NCI-H2029 treated with DMSO at 0.1 percent for 48 hours (cell line): ENCODE data around the gene CKS1B.
A peak's percentile ranks its signal among the peaks of the same experiment; 100 is the strongest.

Experiments
- DNase-seq: peaks from one replicate; lab custom pipeline; 2025; lab: John Stamatoyannopoulos, UW

Gene CKS1B

DNA sequence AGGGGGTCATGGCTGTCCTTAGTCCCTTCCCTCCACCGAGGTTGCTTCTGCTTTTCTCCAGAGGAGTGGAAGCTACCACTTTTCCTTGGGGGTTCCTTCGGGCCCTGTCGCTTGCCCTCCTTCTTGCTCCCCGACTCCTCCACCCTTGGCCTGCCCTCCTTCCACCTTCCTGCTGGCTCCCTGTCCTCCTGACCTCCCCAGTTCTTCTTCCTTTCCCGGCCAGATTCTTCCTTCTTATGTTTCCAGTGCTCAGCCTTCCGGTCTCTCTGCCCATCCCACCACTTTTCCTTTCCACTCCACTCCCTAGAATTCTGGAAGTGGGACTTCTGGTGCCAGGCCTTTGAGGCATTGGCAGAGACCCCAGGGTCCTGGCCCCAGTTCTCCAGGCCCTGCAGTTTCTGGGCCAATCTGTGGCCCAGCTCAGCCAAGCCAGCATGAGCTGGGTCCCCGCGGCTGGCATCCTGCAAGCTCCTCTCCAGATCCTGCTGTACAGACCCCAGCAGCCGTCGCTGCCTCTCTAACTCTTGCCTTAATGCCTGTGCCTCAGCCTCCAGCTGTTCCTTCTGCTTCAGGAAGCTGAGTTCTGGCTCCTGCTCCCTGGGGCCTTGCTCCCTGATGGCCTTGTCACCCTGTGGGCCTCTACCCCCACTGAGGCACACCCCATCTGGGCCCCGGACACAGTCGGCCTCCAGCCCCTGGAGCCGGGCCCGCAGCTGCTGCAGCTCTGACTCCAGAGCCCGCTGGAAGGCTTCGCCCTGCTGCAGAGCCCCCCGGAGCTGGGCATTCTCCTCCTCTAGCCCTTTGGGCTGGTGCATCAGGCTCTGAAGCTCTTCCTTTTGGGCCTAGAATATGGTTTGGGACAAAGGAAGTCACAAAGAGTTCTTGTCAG, 28.3 kb upstream of the CKS1B start:
- no peak for DNase-seq

DNA sequence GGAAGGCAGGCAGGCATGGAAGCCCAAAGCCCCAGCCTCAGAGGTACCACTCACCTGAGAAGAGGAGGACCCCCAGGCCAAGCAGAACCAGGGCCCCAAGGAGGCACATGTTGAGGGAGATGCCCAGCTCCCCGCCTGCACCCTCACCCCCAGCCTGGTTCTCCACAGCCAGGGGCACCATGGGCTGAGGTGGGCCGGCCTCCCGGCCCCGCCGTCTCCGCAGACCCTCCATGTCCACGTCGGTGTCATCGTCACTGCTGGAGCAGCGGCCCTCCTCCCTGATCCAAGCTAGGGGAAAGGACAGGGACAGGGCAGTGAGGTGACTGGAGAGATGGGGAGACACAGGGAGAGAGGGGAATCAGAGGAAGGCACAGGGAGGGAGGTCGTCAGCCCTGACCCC, 26.4 kb upstream of the CKS1B start:
- DNase-seq, result no peak

- no peak for DNase-seq
Measured at GRCh38 chr1:154951901-154952657, 22.4 kb upstream of the CKS1B start.

DNA sequence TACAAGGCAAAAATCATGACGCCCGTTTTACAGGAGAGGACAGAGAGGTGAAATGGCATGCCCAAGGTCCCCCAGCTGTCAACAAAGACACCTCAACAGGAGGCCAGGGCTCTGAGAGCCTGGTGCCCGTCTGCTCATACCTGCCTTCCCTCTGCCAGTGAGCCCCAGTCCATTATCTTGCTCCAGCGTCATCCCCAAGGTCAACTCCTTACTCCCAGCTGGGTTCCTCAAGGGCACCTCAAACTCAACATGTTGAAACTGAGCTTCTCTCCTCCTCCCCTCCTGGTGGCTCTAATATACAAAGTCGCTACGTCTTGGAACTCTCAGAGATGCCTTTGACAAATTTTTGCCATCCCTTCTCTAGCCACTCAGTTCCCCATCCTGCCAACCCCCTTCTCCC, 21.8 kb upstream of the CKS1B start:
- DNase-seq, result no peak

DNA sequence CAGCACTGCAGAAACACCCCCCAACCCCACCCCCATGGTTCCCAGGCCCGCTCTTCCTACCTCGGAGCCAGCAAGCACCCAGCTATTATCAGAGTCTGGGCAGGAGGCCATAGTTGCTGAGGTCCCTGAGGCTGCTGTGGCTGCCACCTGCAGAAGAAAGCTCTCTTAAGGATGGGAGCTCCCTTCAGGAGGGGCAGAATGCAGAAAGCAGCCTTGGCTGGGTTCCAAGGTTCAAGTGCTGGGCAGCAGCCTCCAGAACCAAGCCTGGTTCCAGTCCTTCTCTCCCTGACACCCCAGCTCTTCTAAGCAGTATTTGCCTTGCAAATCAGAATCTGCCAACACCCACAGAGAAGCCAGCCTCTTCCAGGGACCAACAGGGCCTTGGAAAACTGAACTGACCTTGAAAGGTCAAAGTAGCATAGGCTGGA, 20.9 kb upstream of the CKS1B start:
- DNase-seq, result no peak

- DNase-seq, result no peak
Measured at GRCh38 chr1:154954541-154954940, 19.9 kb upstream of the CKS1B start.

GRCh38 chr1:154955039-154955717, 19.3 kb upstream of the CKS1B start:
- DNase-seq, result peak; percentile 23

DNA sequence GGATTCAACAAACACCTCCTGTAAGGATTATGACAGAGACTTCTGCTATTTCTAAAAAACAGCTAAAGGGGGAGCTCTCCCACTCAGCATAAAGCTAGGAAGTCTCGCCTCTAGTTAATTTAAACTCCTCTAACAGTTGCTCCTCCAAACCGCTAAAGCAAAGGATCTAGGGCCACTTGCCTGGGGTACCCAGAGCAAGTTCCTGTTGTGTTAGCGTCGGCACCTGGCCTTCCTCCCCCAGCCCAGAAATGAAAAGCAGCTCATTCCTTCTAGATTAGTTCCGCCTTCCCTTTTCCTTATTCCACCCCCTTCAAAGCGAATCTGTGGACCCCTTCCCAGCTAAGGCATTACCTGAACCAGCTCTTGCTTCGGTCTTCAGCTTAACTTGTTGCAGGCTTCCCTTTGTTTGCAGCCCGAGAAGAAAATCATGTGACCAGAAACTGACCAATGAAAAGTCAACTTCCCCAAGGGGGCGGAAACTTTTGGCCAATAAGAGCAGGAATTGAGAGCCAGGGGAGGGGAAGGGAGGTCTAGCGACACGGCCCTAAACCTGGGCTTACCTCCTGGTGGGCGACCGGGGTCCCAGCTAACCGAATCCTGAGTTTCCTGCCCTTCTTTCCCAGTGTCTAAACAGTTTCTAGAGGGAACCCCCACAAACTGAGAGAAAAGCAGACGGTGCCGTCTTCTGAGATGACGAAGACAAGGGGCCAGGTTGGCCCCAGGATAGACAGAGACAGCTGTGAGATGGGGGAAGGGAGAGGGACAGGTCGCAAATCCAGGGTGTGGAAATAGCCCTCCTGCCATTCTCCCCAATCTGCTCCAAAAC, 18.6 kb upstream of the CKS1B start, which contains the start of gene PBXIP1:
Gene PBXIP1, minus strand, starts transcription at position 382 of the 826 bp plus-strand sequence. CDS start 2,378 bp downstream, outside the sequence.
- peak; percentile 65 for DNase-seq

GRCh38 chr1:154956544-154956941, 17.9 kb upstream of the CKS1B start:
- DNase-seq, result no peak

GRCh38 chr1:154957091-154957657, 17.3 kb upstream of the CKS1B start:
- no peak for DNase-seq

- DNase-seq, result no peak
Measured at GRCh38 chr1:154958036-154958435, 16.4 kb upstream of the CKS1B start.

- DNase-seq, result no peak
Measured at GRCh38 chr1:154958681-154959425, 15.6 kb upstream of the CKS1B start.

GRCh38 chr1:154959426-154959780, 15.1 kb upstream of the CKS1B start:
- DNase-seq, result no peak

DNA sequence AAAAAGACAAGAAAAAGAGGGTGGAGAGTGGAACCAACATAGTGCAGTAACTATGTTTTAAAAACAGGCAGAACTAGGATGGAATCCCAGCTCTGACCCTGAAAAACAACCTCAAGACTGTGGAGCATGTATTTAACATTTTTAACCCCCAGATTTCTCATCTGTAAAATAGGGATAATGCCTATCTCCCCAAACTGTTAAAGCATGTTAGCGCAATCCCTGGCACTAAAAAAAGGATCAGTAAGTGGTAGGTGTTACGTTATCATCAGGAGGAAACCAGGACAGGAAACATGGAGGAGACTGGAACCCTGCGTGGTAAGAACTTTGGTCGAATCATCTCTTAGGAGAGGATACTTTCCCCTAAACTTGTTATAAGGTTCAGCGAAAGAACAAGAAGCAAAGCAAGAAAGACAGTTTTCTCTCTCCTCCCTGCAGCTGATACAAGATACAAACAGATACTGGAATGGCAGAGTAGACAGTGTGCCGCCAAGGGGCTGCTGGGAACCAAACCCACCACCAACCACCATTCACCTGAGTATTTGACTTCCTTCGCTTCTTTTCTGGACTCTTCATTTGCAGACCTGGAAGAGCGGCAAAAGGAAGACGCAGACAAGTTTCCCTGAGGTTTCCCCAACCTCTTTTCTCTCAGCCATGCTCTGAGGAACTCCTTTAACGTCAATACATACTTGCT, 13.9 kb upstream of the CKS1B start:
- DNase-seq, result no peak

- peak; percentile 12 for DNase-seq
Measured at GRCh38 chr1:154961207-154962155, 13.0 kb upstream of the CKS1B start, which contains the start of gene PYGO2. Gene PYGO2, minus strand, starts transcription at chr1:154961782. Its CDS starts 206 bp downstream, at chr1:154961576.

GRCh38 chr1:154962156-154962749, 12.2 kb upstream of the CKS1B start:
- DNase-seq, result no peak

DNA sequence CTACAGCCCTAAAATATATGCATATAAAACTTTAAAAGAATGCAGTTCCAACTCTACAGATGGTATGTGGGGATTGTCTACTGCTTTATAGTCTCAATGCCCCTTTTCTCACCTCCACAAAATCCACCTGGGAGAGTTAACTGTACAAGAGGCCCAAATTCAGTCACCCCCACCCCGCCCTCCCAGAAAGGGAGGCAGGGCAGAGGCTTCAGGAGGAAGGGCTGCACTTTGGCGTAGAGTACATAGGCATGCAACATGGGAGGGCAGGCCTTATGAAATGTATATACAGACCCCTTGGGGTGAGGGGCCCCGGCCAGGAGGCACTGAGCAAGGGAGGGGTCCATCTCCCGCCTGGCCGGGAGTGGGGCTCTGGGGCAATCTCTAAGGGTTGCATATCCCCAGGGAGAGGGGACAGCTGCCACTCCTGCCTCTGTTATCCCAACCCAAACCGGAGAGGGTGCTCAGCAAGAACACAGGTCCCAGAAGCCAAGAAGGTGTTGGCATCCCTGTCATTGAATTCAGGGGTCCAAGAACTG, 11.6 kb upstream of the CKS1B start:
- no peak for DNase-seq

GRCh38 chr1:154963643-154964042, 10.8 kb upstream of the CKS1B start:
- no peak for DNase-seq
